SK-N-SH (cell line): ENCODE data around the gene ZNF304. TPM values are rescaled to one million over a fixed set of nuclear protein-coding genes. Genes with fewer than 3 reads are reported as not detected.

Source experiments
- CTCF ChIA-PET: fragments of 300-600, 350-600 bp; formaldehyde crosslinking; extraction: SDS; loops from one replicate; lab custom pipeline; 2021; lab: Yijun Ruan, JAX
- POLR2A ChIA-PET: fragments of 350-600 bp; sonication (Branson Sonifier 250); formaldehyde crosslinking; extraction: SDS; loops from one replicate; lab custom pipeline; 2020; ENCODE audit warnings: antibody characterized with exemption, inconsistent platforms; lab: Yijun Ruan, JAX
- DNase-seq: peaks from one replicate; pipeline ENCODE4 v3.0.0; 2012
- H2AFZ ChIP-seq: fragments of 200-600 bp; sonication (generic); 2 replicates; pipeline ENCODE4 v1.8.1; 2016; ENCODE audit warnings: antibody characterized with exemption, mild to moderate bottlenecking, low read depth
- H3F3A ChIP-seq: fragments of 200-600 bp; sonication (generic); replicated peaks from 2 replicates; pipeline ENCODE3; 2016; ENCODE audit warnings: antibody characterized with exemption, mild to moderate bottlenecking; ENCODE audit not compliant: insufficient read depth
- H3K27ac ChIP-seq, 2 experiments: fragments of 200-500 bp in 1 of 2; fragments of 200-600 bp in 1 of 2; sonication (Bioruptor generic) in 1 of 2; sonication (generic), shearing (Covaris generic) in 1 of 2; 2 replicates each; pipeline versions ENCODE4 v1.5.1 to v1.6.1; 2014 to 2016; ENCODE audit warnings: low read depth in 2 of 2, inconsistent platforms in 1 of 2, low read length in 1 of 2, mild to moderate bottlenecking in 1 of 2, mixed read lengths in 1 of 2
- H3K27me3 ChIP-seq: fragments of 200-600 bp; sonication (generic), shearing (Covaris generic); 2 replicates; pipeline ENCODE4 v1.6.1; 2016; ENCODE audit warnings: mixed run types; ENCODE audit not compliant: insufficient read depth
- H3K36me3 ChIP-seq, 2 experiments: fragments of 200-500 bp in 1 of 2; fragments of 200-600 bp in 1 of 2; sonication (Bioruptor generic) in 1 of 2; sonication (generic) in 1 of 2; replicated peaks in 1 of 2; 2 replicates each; pipeline versions ENCODE3 to v1.5.1; 2014 to 2016; ENCODE audit warnings: low read length in 1 of 2, mild to moderate bottlenecking in 1 of 2; ENCODE audit not compliant: insufficient read depth in 2 of 2, control insufficient read depth in 1 of 2
- H3K4me1 ChIP-seq, 2 experiments: fragments of 200-500 bp in 1 of 2; fragments of 200-600 bp in 1 of 2; sonication (Bioruptor generic) in 1 of 2; sonication (generic), shearing (Covaris generic) in 1 of 2; 2 replicates each; pipeline versions ENCODE4 v1.5.1 to v1.6.1; 2014 to 2016; ENCODE audit warnings: low read depth in 1 of 2, low read length in 1 of 2, mixed run types in 1 of 2; ENCODE audit not compliant: insufficient read depth in 2 of 2, control insufficient read depth in 1 of 2
- H3K4me2 ChIP-seq: fragments of 200-600 bp; sonication (generic), shearing (Covaris generic); 2 replicates; pipeline ENCODE4 v1.6.1; 2017; ENCODE audit warnings: mixed run types
- H3K4me3 ChIP-seq, 2 experiments: fragments of 200-500 bp in 1 of 2; fragments of 200-600 bp in 1 of 2; sonication (Bioruptor generic) in 1 of 2; sonication (generic), shearing (Covaris generic) in 1 of 2; 2 replicates each; pipeline versions ENCODE4 v1.5.1 to v1.8.1; 2014 to 2016; ENCODE audit warnings: low read depth in 2 of 2, inconsistent platforms in 1 of 2, low read length in 1 of 2, mild to moderate bottlenecking in 1 of 2, mixed read lengths in 1 of 2, moderate library complexity in 1 of 2
- H3K79me2 ChIP-seq: fragments of 200-600 bp; sonication (generic); 2 replicates; pipeline ENCODE4 v1.8.1; 2017; ENCODE audit warnings: mild to moderate bottlenecking; ENCODE audit not compliant: insufficient read depth
- H3K9ac ChIP-seq: fragments of 200-600 bp; sonication (generic); 2 replicates; pipeline ENCODE4 v1.6.1; 2017; ENCODE audit warnings: mixed run types
- H3K9me2 ChIP-seq: fragments of 200-600 bp; sonication (generic); 2 replicates; pipeline ENCODE4 v1.6.1; 2017; ENCODE audit warnings: mixed run types
- H3K9me3 ChIP-seq: fragments of 200-600 bp; sonication (generic); 2 replicates; pipeline ENCODE4 v1.6.1; 2017; ENCODE audit warnings: mixed run types, mild to moderate bottlenecking, moderate library complexity
- H4K20me1 ChIP-seq: fragments of 200-600 bp; sonication (generic); 2 replicates; pipeline ENCODE4 v1.6.1; 2017; ENCODE audit warnings: mild to moderate bottlenecking, mixed run types; ENCODE audit not compliant: insufficient read depth
- EP300 ChIP-seq, 2 experiments: IDR thresholded peaks; 2 replicates each; pipeline versions ENCODE4 v1.4.0 to v1.6.1; 2012; ENCODE audit warnings: borderline replicate concordance in 1 of 2, low read depth in 1 of 2, low read length in 1 of 2
- FOSL2 ChIP-seq: IDR thresholded peaks from 2 replicates; pipeline ENCODE4 v1.4.0; 2012; ENCODE audit warnings: low read depth, mild to moderate bottlenecking, moderate library complexity, borderline replicate concordance
- FOXM1 ChIP-seq: IDR thresholded peaks from 2 replicates; pipeline ENCODE4 v1.4.0; 2012; ENCODE audit warnings: low read depth, mild to moderate bottlenecking
- IRF3 ChIP-seq: fragments of 150-350 bp; IDR thresholded peaks from 2 replicates; pipeline ENCODE4 v1.6.1; 2016; ENCODE audit warnings: mild to moderate bottlenecking, low read depth, low read length
- MAX ChIP-seq: IDR thresholded peaks from 2 replicates; pipeline ENCODE4 v1.4.0; 2012; ENCODE audit warnings: low read depth
- MEF2A ChIP-seq: IDR thresholded peaks from 2 replicates; pipeline ENCODE4 v1.4.0; 2012; ENCODE audit warnings: low read depth, borderline replicate concordance
- MXI1 ChIP-seq: IDR thresholded peaks from 2 replicates; pipeline ENCODE4 v1.6.1; 2012; ENCODE audit warnings: mild to moderate bottlenecking, low read depth, low read length, improper control_type of control experiment
- NRF1 ChIP-seq: IDR thresholded peaks from 2 replicates; pipeline ENCODE4 v1.6.1; 2012; ENCODE audit warnings: low read depth, mild to moderate bottlenecking, low read length
- RAD21 ChIP-seq: IDR thresholded peaks from 2 replicates; pipeline ENCODE4 v1.6.1; 2012; ENCODE audit warnings: mild to moderate bottlenecking, low read length
- REST ChIP-seq: IDR thresholded peaks from 2 replicates; pipeline ENCODE4 v1.6.1; 2012; ENCODE audit warnings: mild to moderate bottlenecking, low read depth, low read length, moderate library complexity
- RXRA ChIP-seq: IDR thresholded peaks from 2 replicates; pipeline ENCODE4 v1.4.0; 2012; ENCODE audit warnings: low read depth, mild to moderate bottlenecking, borderline replicate concordance
- TAF1 ChIP-seq: IDR thresholded peaks from 2 replicates; pipeline ENCODE4 v1.6.1; 2012; ENCODE audit warnings: low read depth, mild to moderate bottlenecking, low read length, moderate library complexity, borderline replicate concordance
- YY1 ChIP-seq: IDR thresholded peaks from 2 replicates; pipeline ENCODE4 v1.4.0; 2012; ENCODE audit warnings: low read depth, mild to moderate bottlenecking
- WGBS: methylation state at CpG from one replicate; pipeline ENCODE4 v1.1.6; 2017; ENCODE audit warnings: low lambda C conversion rate; 5-methylcytosine and 5-hydroxymethylcytosine counted together
- polyA plus RNA-seq, 3 experiments: library from polyadenylated mRNA; depleted of rRNA; stranded (reverse); fragments of >200 nt; gene quantifications; 2 replicates each; pipeline ENCODE4 v1.2.3, GENCODE V29; 2012
- TF ChIP-seq, protein P1 (sequence below): IDR thresholded peaks from 2 replicates; pipeline ENCODE4 v1.4.0; 2012; ENCODE audit warnings: low read depth, borderline replicate concordance

The ZNF304 gene
- polyA plus RNA-seq, 1 of the 3 experiments (the other 2 are of a cell fraction): 2.5 TPM

GRCh38 chr19:57376151-57376550 lies 25.1 kb downstream of the ZNF304 start:
- H3K9me3 ChIP-seq: no peaks in the 10 kb centered on the region; the same call in 1 of the 2 replicates
- no peaks in the 10 kb centered on the region for H3F3A ChIP-seq
- ChIA-PET CTCF (no interaction called here), POLR2A (no interaction called here)
- no peaks in the 10 kb centered on the region for H3K9me2 ChIP-seq
- no peak overlapping the region for H3K4me2 ChIP-seq
- peaks cover 33 to 34% of the 10 kb centered on the region in 2 experiments for H3K36me3 ChIP-seq
- no peak overlapping the region for H2AFZ ChIP-seq
- no peak overlapping the region for H3K9ac ChIP-seq
- H3K4me1 ChIP-seq: no peaks in the 10 kb centered on the region
- no peak overlapping the region for H3K4me3 ChIP-seq
- no peak overlapping the region for H3K27ac ChIP-seq
- H3K79me2 ChIP-seq: no peaks in the 10 kb centered on the region
- 96% methylated on average over 6 of the region's 6 CpGs for WGBS
- no peak for TF ChIP-seq YY1
- no peak for TF ChIP-seq MEF2A
- TF ChIP-seq FOSL2: no peak
- TF ChIP-seq TAF1: no peak
- TF ChIP-seq RAD21: no peak
- TF ChIP-seq REST: no peak
- TF ChIP-seq FOXM1: no peak
- TF ChIP-seq MAX: no peak
- H3K27me3 ChIP-seq: no peaks in the 10 kb centered on the region
- no peaks in the 10 kb centered on the region for H4K20me1 ChIP-seq
- no peak for DNase-seq

DNA sequence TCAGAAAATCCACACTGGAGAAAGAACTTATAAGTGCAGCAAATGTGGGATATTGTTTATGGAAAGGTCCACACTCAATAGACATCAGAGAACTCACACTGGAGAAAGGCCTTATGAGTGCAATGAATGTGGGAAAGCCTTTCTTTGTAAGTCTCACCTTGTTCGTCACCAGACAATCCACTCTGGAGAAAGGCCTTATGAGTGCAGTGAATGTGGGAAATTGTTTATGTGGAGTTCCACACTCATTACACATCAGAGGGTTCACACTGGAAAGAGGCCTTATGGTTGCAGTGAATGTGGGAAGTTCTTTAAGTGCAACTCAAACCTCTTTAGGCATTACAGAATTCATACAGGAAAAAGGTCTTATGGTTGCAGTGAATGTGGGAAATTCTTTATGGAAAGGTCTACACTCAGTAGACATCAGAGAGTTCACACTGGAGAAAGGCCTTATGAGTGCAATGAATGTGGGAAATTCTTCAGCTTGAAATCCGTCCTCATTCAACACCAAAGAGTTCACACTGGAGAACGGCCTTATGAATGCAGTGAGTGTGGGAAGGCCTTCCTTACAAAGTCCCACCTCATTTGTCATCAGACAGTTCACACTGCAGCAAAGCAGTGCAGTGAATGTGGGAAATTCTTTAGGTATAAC lies 26.6 kb downstream of the ZNF304 start:
- Histone ChIP-seq H3K4me1 (no peaks in the 10 kb centered on the region), H3K9me3 (no peaks in the 10 kb centered on the region; the same call in 1 of the 2 replicates), H3K36me3 (peaks cover 23 to 28% of the 10 kb centered on the region in 2 experiments), H3K27me3 (no peaks in the 10 kb centered on the region), H3K27ac (no peak overlapping the region), H3F3A (no peaks in the 10 kb centered on the region), H3K4me3 (no peak overlapping the region), H3K9ac (no peak overlapping the region), H3K79me2 (no peaks in the 10 kb centered on the region), H4K20me1 (no peaks in the 10 kb centered on the region), H2AFZ (no peak overlapping the region), H3K4me2 (no peak overlapping the region), H3K9me2 (no peaks in the 10 kb centered on the region)
- whole genome bisulfite sequencing: 79% methylated on average over 3 of the region's 3 CpGs
- ChIA-PET POLR2A (no interaction called here), CTCF (no interaction called here)
- TF ChIP-seq IRF3 (no peak), RAD21 (no peak), RXRA (no peak), YY1 (no peak), MXI1 (no peak), FOXM1 (no peak), NRF1 (no peak), EP300 (IDR thresholded peaks at IDR 0.05; ENCODE audit: borderline replicate concordance in 1 of 2, low read depth in 1 of 2, low read length in 1 of 2) (no peak)
- TF ChIP-seq, protein P1, sequence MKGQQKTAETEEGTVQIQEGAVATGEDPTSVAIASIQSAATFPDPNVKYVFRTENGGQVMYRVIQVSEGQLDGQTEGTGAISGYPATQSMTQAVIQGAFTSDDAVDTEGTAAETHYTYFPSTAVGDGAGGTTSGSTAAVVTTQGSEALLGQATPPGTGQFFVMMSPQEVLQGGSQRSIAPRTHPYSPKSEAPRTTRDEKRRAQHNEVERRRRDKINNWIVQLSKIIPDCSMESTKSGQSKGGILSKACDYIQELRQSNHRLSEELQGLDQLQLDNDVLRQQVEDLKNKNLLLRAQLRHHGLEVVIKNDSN: no peak
- no peak for DNase-seq
